Keratinocyte (primary cell): ENCODE results near the gene GPR137B.

Experiments used
- CTCF ChIP-seq, 3 experiments: IDR thresholded peaks in 1 of 3; conservative IDR thresholded peaks in 1 of 3; optimal IDR thresholded peaks in 1 of 3; 2 replicates in 2 of 3; 3 replicates in 1 of 3; pipeline versions ENCODE3 to v1.5.1; 2011; ENCODE audit warnings: low read length in 3 of 3, mild to moderate bottlenecking in 3 of 3, moderate library complexity in 2 of 3, control low read depth in 1 of 3, inconsistent platforms in 1 of 3; ENCODE audit not compliant: insufficient read depth in 2 of 3; ENCODE audit errors: extremely low read depth in 1 of 3
- EZH2 ChIP-seq: IDR thresholded peaks from one replicate; pipeline ENCODE4 v1.6.1; 2012; ENCODE audit warnings: inconsistent platforms, mild to moderate bottlenecking, low read length, moderate library complexity

GRCh38 chr1:236179634-236180033, 37.3 kb downstream of the GPR137B start:
- TF ChIP-seq CTCF (optimal IDR thresholded peaks at IDR 0.05 in 1 of 3, IDR thresholded peaks at IDR 0.05 in 1 of 3, conservative IDR thresholded peaks at IDR 0.05 in 1 of 3; ENCODE audit: extremely low read depth in 1 of 3, insufficient read depth in 2 of 3, low read length in 3 of 3), result no peak
- TF ChIP-seq EZH2, result no peak
